K562 (cell line): ENCODE data around the gene ARHGEF10L.

Source experiments
- CTCF ChIP-seq, 3 experiments: IDR thresholded peaks in 2 of 3; conservative IDR thresholded peaks in 1 of 3; 2 replicates each; pipeline ENCODE4 v1.5.1; 2011 to 2012; ENCODE audit warnings: low read length in 3 of 3, mild to moderate bottlenecking in 3 of 3, control low read depth in 2 of 3, improper control_type of control experiment in 1 of 3, inconsistent platforms in 1 of 3, low read depth in 1 of 3, mixed read lengths in 1 of 3, moderate library complexity in 1 of 3; ENCODE audit not compliant: insufficient read depth in 2 of 3
- HOXB6 ChIP-seq: fragments of 250-450 bp; sonication (Bioruptor Pico); IDR thresholded peaks from 2 replicates; pipeline ENCODE4 v1.5.1; 2022; ENCODE audit warnings: mild to moderate bottlenecking, borderline replicate concordance
- TF ChIP-seq, protein P1 (sequence below), 2 experiments: fragments of 450-650 bp; formaldehyde crosslinking in 1 of 2; IDR thresholded peaks; 2 replicates each; pipeline versions ENCODE4 v1.4.0 to v1.6.1; 2014 to 2020; ENCODE audit warnings: mild to moderate bottlenecking in 2 of 2, borderline replicate concordance in 1 of 2, low read depth in 1 of 2

- TF ChIP-seq, protein P1, sequence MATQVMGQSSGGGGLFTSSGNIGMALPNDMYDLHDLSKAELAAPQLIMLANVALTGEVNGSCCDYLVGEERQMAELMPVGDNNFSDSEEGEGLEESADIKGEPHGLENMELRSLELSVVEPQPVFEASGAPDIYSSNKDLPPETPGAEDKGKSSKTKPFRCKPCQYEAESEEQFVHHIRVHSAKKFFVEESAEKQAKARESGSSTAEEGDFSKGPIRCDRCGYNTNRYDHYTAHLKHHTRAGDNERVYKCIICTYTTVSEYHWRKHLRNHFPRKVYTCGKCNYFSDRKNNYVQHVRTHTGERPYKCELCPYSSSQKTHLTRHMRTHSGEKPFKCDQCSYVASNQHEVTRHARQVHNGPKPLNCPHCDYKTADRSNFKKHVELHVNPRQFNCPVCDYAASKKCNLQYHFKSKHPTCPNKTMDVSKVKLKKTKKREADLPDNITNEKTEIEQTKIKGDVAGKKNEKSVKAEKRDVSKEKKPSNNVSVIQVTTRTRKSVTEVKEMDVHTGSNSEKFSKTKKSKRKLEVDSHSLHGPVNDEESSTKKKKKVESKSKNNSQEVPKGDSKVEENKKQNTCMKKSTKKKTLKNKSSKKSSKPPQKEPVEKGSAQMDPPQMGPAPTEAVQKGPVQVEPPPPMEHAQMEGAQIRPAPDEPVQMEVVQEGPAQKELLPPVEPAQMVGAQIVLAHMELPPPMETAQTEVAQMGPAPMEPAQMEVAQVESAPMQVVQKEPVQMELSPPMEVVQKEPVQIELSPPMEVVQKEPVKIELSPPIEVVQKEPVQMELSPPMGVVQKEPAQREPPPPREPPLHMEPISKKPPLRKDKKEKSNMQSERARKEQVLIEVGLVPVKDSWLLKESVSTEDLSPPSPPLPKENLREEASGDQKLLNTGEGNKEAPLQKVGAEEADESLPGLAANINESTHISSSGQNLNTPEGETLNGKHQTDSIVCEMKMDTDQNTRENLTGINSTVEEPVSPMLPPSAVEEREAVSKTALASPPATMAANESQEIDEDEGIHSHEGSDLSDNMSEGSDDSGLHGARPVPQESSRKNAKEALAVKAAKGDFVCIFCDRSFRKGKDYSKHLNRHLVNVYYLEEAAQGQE (IDR thresholded peaks at IDR 0.05; ENCODE audit: borderline replicate concordance) = no peak
- TF ChIP-seq, protein P1 (CRISPR knock-in tag; IDR thresholded peaks at IDR 0.05; ENCODE audit: low read depth) = no peak
- TF ChIP-seq CTCF (IDR thresholded peaks at IDR 0.05 in 2 of 3, conservative IDR thresholded peaks at IDR 0.05 in 1 of 3; ENCODE audit: insufficient read depth in 2 of 3, low read depth in 1 of 3, low read length in 3 of 3) = no peak
- TF ChIP-seq HOXB6 (CRISPR knock-in tag) = no peak
Measured at GRCh38 chr1:17640975-17641374, 101.5 kb downstream of the ARHGEF10L start.
